GM21737 (cell line): Measurements from ENCODE around the gene FCN2.

ENCODE experiments used
- ATAC-seq: cut with Tn5 transposase; IDR thresholded peaks from one replicate; pipeline ENCODE4 v1.9.1; 2021; ENCODE audit warnings: mild to moderate bottlenecking, moderate library complexity; ENCODE audit not compliant: unreplicated experiment

The FCN2 gene

DNA sequence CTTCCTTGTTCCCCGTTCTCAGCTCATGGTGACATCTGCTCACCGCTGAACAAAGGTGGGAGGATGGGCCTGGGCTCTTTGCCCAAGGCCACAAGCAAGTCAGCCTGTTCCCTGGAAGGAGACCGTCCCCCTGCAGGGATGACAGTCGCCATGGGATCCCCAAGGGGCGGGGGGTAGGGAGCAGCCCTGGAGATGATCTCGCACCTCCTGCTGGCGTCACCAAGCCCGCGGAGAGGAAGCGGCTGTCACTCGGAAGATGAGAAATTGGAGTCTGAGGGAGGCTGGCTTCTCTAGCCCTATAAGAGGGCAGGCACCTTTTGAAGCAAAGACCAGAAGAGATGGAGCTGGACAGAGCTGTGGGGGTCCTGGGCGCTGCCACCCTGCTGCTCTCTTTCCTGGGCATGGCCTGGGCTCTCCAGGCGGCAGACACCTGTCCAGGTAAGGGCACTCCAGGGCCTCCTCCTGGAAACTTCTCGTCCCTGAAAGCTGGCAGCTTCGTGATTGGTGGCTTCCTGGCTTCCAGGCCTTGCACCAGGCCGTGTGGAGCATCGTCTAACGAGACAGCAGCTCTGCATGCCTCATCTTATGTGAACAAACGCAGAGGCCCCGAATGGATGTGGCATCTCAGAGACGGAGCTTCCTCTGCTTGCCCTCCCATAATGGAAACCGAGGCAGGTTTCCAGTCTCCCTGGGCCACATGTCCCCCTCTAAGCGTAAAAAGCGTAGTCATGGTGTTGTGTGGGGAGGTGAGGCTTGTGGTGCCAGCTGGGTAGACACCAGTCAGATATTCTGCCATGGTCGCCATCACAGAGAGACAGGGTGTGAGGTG lies at the start of gene FCN2:
Gene FCN2, plus strand, starts transcription at position 327 of the 829 bp plus-strand sequence. Its CDS starts 12 bp downstream, at position 339.
- no peak for ATAC-seq

DNA sequence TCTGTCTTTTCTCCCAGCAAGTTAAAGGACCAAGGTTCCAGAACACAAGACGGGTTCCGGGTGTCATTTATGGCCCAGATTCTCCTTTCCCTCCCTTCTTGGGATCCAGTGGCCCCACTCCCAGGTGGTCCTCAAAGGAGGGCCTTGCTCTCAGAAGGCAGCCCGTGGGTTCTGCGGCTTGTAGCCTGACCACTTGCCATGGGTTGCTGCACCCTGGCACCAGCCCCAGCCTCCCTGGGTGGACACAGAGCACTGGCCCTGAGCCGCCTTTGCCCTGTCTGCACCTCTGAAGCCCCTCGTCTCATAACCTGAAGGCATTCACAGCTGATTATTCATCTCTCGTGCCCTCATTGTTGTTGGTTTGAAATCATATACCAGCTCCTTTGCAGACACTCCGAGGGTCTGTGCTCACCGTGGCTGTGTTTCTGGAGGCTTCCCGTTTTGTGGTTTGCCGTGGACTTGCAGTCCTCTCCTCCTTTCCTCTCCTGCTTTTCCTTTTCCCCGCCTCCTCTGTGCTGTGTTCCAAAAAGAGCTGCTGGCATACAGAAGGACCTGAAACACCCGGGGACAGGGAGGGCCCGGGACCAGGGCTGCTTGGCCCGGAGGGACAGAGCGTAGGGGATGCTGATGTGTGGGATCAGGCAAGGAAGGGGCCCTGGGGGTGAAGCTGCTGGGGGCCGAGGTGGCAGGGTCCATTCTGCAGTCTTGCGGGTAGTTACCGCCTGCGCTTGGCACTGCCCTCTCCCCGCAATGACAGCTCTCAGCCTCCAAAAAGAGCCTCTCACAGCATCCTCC lies 49.5 kb upstream of the FCN2 start:
- no peak for ATAC-seq

DNA sequence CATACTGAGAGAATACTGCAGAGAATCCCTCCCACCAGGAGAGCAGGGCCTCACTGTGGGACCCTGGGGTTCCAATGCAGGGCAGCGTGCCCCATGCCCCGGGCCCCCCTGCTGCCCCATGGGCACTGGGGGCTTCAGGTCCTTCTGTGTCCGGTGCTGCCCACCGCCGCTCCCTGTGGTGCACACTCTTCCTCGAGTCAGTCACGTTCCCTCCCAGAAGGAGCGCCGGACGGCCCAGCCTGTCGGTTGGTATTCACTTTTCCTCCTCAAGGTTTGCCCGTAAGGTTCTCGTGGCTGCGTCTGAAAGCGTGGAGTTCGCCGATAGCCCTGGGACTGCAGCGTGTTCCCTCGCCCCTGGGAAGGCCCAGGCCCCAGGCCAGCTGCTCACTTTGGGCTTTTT lies 48.1 kb upstream of the FCN2 start:
- no peak for ATAC-seq

DNA sequence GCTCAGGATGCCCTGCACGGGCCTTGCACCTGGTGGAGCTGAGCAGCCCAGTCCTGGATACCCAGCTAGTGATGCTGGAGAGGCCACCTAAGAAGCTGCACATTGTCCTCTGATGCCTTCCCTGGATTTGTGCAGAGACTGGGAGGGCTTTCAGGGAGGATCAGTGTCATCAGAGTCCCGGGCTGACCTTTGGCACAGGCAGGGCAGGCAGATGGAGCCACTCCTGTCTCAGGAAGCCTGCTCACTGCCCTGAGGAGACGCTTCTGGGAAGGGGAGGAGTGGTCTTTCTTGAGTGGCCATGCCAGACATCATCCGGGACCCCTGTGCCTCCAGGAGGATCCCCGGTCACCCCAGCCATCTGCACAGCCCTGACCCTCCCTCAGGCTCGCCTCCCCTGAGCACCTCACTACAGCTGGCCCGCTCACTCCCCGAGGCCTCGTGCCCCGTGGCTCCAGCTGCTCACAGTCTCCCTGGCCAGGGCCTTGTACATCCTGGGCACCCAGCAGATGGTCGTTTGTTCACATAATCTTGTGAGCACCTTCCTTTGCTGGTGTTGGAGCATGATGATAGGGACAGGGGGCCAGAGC lies 47.2 kb upstream of the FCN2 start:
- ATAC-seq, result no peak

DNA sequence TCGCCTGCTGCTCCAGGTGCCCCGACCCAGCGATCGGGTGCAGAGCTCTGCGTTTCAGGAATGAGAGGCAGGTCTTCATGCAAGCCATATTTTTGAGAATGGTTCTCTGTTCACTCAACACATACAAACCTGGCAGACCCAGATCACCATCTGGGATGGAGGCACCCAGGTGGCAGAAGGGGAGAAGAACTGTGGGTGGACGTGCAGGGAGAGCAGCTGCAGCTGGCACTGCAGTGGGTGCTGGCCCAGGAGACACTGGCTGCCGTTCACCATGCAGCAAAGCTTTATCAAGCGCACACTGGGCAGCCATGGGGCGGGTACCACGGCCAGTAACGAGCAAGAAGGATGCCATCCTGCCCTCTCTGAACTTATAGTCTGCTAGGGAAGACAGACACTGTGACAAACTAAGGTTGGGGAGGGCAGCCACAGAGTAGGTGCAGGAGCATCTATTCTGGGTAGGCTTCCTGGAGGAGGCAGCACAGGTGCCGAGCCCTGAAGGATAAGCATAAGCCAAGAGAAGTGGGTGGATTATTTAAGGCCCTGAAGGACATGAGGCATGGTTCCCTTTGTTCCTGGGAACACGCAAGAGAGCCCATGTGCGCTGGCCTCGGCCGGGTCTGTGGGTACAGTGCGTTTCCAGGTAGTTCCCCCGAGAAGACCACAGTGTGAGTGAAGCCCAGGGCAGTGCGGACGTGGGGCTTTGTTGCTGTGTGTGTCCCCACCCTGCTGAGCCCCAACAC lies 46.2 kb upstream of the FCN2 start:
- no peak for ATAC-seq

DNA sequence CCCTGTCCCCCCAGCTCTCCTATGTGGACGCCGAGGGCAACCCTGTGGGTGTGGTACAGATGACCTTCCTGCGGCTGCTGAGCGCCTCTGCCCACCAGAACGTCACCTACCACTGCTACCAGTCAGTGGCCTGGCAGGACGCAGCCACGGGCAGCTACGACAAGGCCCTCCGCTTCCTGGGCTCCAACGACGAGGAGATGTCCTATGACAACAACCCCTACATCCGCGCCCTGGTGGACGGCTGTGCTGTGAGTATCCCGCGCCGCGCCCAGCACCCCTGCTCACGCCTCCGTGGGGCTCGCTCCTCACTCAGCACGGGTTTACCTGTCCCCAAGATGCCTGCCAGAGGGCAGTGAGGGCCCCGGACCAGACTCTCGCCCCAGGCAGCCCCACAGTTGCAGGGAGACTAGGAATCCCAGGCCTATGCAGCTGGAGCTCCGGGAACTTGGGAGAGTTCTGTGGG lies 45.6 kb upstream of the FCN2 start:
- ATAC-seq, result no peak

DNA sequence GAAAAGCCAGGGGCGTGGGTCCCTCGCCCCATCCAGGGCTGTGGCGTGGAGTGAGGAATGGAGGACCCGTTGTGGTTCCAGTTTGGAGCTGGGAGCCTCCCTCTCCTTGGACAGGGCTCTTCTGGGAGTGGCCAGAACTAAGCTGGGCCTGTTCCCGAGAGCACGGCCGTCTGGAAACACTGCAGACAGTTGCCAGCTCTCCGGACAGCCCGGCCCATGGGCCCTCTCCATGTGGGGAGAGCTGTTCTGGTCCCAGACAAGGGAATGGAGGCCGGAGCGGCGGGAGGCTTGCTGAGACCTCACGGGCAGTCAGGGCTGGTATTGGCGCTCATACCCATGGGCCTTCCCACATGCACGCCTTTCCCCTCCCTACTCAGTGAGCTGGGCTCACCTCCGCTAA lies 45.2 kb upstream of the FCN2 start:
- no peak for ATAC-seq

DNA sequence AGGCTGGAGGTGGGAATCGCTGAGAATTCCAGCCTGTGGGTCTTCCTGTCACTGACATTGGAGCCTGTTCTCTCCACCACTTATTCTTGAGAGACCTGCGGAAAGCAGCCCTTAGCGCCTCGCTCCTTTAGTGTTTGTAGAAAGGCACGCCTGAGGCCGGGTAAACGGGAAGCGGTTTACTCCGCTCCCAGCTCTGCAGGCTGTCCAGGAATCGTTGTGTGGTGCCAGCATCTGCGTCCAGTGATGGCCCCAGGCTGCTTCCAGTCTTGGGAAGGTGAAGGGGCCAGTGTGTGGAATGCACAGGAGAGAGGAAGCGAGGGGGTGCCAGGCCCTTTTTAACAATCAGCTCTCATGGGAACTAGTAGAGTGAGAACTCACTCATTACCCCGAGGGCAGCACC lies 44.6 kb upstream of the FCN2 start:
- ATAC-seq, result no peak

DNA sequence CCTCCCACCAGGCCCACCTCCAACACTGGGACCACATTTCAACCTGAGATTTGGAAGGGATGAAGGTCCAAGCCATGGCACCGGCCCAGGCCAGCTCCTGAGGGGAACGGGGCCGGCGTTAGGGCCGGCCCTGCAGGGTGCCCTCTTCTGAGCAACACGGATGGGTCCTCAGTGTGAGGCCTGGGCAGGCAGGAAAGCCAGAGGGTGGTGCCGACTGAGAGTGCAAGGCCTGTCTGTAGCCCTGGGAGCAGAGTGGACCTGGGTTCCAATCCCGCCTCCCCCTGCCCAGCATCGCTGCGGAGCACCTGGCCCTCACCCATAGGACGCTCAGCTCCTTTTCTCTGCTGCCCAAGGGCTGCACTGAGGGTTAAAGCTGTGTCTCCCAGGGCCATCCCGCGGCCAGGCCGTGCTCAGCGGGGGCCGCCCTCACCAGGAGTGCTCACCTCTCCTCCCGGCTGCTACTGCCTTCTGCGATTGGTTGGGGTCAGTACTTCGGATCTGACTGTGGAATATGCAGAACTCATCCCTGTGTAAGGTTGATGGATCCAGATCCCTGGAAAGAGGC lies 44.1 kb upstream of the FCN2 start:
- ATAC-seq, result no peak

DNA sequence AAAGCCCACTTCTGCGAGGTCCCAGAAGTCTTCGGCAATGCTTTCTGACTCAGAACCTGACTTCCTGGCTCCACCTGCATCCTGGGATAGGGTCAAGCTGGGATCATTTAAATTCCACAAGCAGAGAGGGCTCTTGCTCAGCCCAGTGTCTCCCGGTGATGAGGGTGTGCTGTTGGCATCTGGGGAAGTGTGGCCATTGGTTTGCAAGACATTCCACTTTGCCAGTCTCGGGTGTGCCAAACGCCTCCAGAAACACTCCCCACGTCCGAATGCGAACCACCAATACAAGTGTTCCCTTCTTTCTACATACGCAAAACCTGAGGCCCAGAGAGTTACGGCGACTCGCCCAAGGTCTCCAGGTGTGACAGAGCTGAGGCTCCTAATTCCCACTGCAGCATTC lies 43.1 kb upstream of the FCN2 start:
- ATAC-seq, result no peak

DNA sequence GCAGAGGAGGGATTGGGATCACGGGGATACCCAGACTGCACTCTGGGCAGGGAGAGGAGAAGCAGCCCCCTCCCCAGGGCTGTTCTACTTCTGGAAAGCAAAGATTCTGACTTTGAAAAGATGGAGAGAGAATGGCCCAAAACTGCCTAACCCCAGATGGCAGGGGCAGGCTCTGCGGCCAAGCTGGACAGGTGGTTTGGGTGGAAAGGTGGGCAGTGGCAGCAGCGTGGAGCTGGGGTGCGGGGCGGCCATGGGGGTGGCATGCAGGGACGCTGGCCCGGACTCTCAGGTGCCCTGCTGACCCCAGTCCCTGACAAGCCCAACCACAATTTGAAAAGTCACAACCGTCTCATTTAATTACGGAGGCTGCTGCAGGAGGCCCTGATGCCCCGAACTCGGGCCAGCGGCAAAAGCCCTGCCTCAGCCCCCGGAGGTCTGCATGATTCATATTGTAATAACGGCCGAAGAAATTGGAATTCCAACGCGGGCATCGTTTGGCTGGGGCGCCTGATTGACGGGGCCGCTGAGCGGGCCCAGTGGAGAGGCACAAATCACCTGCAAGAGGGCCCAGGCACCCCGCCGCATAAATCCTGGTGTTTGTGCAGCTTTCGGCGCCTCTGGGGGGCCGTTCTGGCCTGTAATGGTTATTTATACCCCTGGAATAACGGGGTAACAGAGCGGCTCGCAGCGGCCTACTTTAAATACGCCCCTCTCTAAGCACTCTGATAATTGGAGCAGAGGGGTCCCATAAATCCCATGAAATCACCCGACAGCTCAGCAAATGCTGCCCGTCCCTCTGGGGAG lies 41.8 kb upstream of the FCN2 start:
- ATAC-seq, result no peak

DNA sequence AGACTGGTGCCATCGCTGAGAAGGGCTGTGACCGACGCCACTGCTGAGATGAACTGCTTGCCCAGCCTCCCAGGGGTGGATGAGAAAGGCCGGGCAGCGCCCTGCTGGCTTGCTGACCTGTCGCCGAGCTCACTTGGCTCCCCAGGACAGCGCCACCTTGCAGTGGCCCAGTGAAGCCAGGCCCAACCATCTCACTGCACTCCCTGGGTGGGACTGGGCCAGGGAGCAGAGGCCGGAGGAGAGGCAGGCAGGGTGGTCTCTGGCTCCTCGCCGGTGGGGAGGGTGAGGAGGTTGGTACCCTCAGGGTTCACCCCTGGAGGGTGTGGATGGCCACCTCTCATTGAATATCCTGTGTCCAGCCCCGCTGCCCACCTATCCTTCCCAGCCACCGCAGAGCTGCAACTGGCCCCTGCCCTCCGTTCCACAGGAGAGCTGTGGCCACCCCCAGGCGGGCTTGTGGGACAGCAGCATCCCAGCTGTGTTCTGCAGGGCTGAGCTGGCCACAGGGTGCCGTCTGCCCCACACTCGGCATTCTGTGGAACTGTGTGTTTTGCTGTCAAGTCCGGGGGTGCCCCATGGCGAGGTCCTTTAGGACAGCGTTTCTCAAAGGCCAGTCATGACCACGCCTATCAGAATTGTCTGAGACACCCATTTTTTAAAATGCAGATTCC lies 41.0 kb upstream of the FCN2 start:
- ATAC-seq, result no peak

DNA sequence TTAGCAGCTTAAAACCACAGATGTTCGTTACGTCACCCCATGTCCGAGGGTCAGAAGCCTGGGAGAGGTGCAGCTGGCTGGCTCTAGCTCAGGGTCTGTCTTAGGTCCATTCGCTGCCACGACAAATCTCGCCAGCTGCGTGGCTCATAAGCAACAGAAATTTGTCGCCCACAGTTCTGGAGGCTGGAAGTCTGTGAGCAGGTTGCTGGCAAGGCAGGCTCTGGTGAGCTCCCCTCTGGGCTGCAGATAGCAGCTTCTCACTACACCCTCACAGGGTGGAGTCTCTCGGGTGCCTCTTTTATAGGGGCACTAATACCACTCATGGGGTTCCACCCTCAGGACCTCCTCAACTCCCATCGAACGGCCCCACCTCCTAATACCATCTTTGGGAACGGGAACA lies 40.1 kb upstream of the FCN2 start:
- ATAC-seq, result no peak

DNA sequence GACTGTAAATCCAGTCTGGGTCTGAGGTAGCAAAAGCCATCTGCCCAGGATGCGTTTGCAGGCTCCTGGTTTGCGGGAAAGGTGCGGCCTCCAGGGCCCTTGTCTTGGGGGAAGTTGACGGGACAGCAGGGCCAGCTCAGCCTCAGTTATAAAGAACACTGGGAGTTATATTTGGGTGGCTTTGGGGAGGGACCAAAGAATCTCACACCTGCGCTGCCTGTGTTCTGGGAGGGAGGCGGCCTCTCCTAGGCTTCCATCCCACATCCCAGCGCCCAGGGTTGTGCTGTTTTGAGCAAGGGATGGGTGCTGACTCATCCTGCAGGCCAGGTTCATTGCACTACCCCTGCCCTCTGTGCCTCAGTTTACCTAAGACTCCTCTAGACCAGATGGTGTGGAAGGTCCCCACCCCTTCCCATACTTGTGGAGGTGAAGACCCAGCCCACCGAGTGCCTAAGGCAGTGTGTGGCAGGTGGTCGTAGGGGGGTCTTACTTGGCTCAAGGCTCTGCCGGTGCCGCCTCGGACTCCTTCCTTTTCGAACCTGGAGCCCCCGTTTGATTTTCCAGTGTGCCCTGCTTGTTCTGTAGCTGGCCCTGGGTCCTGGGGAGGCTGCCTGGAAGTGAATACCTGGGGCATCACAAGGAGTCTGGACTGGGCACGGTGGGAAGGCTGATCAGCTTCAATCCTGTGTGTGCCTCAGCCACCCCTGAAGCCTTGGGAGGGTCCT lies 39.3 kb upstream of the FCN2 start:
- ATAC-seq, result no peak

DNA sequence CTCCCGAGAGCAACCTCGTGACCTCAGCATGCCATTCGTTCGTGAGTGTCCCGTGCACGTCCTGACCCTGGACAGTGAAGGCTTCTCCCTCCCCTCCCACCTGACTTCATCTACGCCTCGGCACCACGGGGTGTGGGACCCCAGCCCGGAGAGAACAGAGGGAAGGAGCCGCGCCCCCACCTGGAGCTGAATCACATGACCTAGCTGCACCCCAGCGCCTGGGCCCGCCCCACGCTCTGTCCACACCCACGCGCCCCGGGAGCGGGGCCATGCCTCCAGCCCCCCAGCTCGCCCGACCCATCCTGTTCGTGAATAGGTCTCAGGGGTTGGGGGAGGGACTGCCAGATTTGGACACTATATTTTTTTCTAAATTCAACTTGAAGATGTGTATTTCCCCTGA lies 38.3 kb upstream of the FCN2 start:
- no peak for ATAC-seq

DNA sequence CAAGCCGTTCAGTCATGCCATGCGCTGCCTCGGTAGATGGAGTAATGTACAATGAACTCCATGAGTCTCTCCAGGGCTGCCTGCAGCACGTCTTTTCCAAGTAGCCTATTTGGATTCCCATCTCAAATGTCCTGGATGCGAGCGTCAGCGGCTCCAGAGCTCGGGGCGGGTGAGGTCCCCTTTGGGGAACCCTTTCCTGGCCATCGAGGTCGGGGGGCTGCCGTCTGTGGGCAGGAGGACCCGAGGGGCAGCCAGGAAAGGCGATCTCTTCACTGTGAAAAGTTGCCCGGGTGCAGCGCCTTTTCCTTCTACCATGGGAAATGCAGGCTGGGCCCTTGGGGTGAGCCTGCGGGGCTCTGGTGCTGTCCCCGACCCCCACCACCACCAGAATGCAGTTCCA lies 36.9 kb upstream of the FCN2 start:
- ATAC-seq, result no peak

DNA sequence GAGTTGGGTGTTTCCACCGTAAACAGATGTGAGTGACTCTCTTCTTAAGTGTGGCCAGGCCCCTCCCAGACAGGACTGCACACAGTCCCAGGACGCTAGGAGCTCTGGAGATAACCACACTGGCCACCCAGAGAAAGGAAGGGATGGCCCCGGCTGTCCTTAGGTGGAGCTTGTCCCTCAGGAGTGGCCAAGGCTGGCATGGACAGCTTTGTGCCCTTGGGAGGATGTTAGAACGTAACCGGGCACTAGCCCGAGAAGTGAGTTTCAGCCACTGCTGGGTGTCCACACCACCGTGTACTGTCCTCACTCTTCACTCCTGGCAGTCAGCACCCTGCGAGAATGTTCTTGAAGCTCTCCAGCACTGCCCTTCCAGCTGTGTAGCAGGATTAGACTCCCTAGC lies 35.8 kb upstream of the FCN2 start:
- ATAC-seq, result no peak

DNA sequence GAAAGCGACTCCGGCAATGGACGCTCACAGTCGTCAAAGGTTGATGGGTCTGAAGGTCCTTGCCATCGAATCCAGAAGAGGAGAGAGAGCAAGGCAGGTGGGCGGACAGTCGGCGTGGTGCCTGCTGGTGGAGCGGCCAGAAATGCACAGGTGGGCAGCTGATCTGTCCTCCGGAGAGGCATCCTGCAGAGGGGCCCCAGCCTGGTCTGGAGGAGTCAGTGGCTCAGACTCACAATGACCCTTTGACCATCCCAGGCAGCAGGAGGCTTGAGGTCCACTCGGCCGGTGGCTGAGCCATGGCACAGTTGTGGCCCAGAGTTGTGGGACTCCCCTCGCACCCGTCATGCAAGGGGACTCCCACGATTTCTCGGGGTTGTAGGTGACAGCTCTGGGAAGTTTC lies 34.4 kb upstream of the FCN2 start:
- no peak for ATAC-seq

DNA sequence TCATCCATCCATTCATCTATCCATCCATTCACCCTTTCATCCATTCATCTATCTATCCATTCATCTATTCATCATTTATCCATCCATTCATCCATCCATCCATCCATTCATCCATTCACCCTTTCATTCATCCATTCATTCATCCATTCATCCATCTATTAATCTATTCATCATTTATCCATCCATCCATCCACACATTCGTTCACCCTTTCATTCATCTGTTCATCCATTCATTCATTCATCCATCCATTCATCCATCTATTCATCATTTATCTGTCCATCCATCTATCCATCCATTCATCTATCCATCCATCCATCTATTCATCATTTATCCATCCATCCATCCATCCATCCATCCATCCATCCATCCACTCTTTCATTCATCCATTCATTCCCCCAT lies 33.9 kb upstream of the FCN2 start:
- no peak for ATAC-seq
